ENCODE data around the gene DYNC1I2.

Gene DYNC1I2

GRCh38 chr2:171718720-171719119 is 31.5 kb downstream of the DYNC1I2 start:
- H3K27ac ChIP-seq: no peak overlapping the region
- no peak for TF ChIP-seq ZFX (IDR thresholded peaks at IDR 0.05)
- TF ChIP-seq CTCF (conservative IDR thresholded peaks at IDR 0.05): no peak

- TF ChIP-seq CTCF (conservative IDR thresholded peaks at IDR 0.05) (no peak), ZFX (IDR thresholded peaks at IDR 0.05) (no peak)
- H3K27ac ChIP-seq: no peak overlapping the region
These were observed 32.4 kb downstream of the DYNC1I2 start for GRCh38 chr2:171719660-171720059.

- no peak overlapping the region for H3K27ac ChIP-seq
These were observed 36.7 kb downstream of the DYNC1I2 start for GRCh38 chr2:171723716-171724683.

GRCh38 chr2:171726847-171727450 is 39.7 kb downstream of the DYNC1I2 start:
- H3K27ac ChIP-seq: no peak overlapping the region
- TF ChIP-seq CTCF (conservative IDR thresholded peaks at IDR 0.05): no peak
- no peak for TF ChIP-seq ZFX (IDR thresholded peaks at IDR 0.05)

More at GRCh38 chr2:171723716-171724683, 36.7 kb downstream of the DYNC1I2 start:
- TF ChIP-seq ZFX (IDR thresholded peaks at IDR 0.05): no peak
- no peak for TF ChIP-seq CTCF (conservative IDR thresholded peaks at IDR 0.05)

GRCh38 chr2:171728989-171729951 is 42.0 kb downstream of the DYNC1I2 start:
- H3K27ac ChIP-seq: no peak overlapping the region
- peak; percentile 4; the same call in 1 of the 2 replicates for TF ChIP-seq CTCF (conservative IDR thresholded peaks at IDR 0.05)
- TF ChIP-seq ZFX (IDR thresholded peaks at IDR 0.05): no peak

GRCh38 chr2:171729952-171730317 is 42.7 kb downstream of the DYNC1I2 start:
- TF ChIP-seq ZFX (IDR thresholded peaks at IDR 0.05): no peak
- no peak; the same call in 1 of the 2 replicates for TF ChIP-seq CTCF (conservative IDR thresholded peaks at IDR 0.05)
- no peak overlapping the region for H3K27ac ChIP-seq

All from C4-2B (cell line).